Stimulated activated naive CD8-positive, alpha-beta T cell treated with anti-CD3 and anti-CD28 coated beads, Interleukin-15, amount 100 ng/mL, for 72 hours (primary cell): ENCODE measurements around the gene RALGAPA1.
"Not testable (repeated sequence)": the region's sequence is repeated elsewhere in the genome, so short reads cannot be mapped to it uniquely, and the experiment has no call there.

ENCODE experiments used
- ATAC-seq: fragments of 150-1000 bp; cut with Tn5 transposase; 2 replicates; pipeline ENCODE4 v1.10.0; 2021; ENCODE audit warnings: mild to moderate bottlenecking, moderate library complexity
- DNase-seq, 2 donors: peaks; one replicate each; pipeline ENCODE4 v3.0.0; 2021 to 2022
- H3K27ac Mint-ChIP-seq, 2 donors: one replicate each; pipeline ENCODE4 v1.8.0; 2022; ENCODE audit warnings: mild to moderate bottlenecking in 2 of 2, mixed read lengths in 2 of 2, moderate library complexity in 2 of 2
- H3K27me3 Mint-ChIP-seq: one replicate; pipeline ENCODE4 v1.8.0; 2022; ENCODE audit warnings: mixed read lengths
- H3K4me1 Mint-ChIP-seq: one replicate; pipeline ENCODE4 v1.8.0; 2022; ENCODE audit warnings: mild to moderate bottlenecking, mixed read lengths
- H3K4me3 Mint-ChIP-seq, 2 donors: one replicate each; pipeline ENCODE4 v1.8.0; 2022; ENCODE audit warnings: mild to moderate bottlenecking in 2 of 2, mixed read lengths in 2 of 2, moderate library complexity in 1 of 2
- H3K9me3 Mint-ChIP-seq, 2 donors: one replicate each; pipeline ENCODE4 v1.8.0; 2022; ENCODE audit warnings: mixed read lengths in 2 of 2

RALGAPA1 gene

DNA sequence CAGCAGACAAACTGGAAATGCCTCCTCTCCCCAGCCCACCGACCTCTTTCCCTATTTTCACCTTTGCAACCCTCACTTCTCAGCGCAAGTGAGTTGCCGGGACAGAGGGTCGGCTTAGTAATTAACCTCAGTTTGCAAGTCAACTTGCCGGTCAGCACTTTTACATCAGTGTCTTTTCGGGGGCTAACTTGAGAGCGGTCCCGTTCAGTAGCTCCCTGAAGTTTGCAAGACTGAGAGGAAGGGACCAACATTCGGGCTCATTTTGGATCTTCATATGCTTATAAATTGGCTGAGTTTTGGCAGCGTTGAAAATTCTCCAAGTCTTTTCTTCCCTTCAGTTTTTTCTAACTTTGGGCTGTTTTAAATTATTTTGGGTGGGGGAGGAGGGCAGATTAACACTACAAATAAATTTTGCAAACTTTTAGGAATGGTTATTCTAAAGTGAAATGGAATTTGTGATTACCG is 17.9 kb upstream of the RALGAPA1 start:
- Mint-ChIP-seq H3K9me3 (no peaks in the 10 kb centered on the region), H3K4me1 (peaks cover 19% of the 10 kb centered on the region), H3K4me3 (peak overlapping the region; percentile 93 to 95), H3K27ac (peak overlapping the region in 1 of 2 donors; percentile 33), H3K27me3 (no peaks in the 10 kb centered on the region)
- ATAC-seq, result no peak
- no peak for DNase-seq

DNA sequence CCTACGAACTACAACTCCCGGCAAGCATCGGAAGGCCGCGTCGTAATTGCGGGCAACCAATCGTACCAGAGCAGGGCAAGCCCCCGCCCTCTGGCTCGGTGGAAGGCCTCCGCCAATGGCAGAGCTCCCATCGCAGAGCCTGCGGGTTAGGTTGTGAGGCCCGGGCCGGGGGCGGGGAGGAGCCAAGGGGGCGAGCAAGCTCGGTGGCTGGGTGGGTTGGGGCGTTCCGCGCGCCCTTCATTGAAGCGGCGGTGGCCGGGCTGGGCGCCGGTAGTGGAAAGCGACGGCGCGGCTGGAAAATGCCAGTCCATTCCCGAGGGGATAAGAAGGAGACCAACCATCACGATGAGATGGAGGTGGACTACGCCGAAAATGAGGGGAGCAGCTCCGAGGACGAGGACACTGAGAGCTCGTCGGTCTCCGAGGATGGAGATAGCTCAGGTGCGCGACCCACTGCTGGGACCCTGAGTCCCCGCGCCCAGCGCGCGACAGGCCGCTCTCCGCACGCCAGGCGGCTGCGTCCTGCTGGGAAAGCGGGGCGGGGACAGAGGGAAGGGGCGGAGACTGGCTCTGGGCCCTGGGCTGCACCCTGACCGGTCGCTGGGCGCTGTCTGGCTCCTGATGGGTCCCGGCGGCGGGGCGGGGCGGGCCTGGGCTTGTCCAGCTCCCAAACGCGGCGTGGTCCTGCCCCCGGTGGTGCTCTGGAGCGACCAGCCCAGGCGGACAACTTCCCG is 17.3 kb upstream of the RALGAPA1 start, which contains the start of gene BRMS1L:
BRMS1L (plus strand) TSS at position 121 of the 734 bp plus-strand sequence; CDS start at position 300, 179 bp downstream.
- DNase-seq (peak; percentile 97 to 98), ATAC-seq (peak; percentile 98)
- H3K4me3 Mint-ChIP-seq, result peak within 1 kb of the TSS; percentile 93 to 95
- H3K27ac Mint-ChIP-seq, result peak within 1 kb of the TSS; percentile 74 to 95
- H3K27me3 Mint-ChIP-seq, result no peaks in the 10 kb centered on the region
- H3K4me1 Mint-ChIP-seq, result peaks cover 19% of the 10 kb centered on the region
- H3K9me3 Mint-ChIP-seq, result no peaks in the 10 kb centered on the region

DNA sequence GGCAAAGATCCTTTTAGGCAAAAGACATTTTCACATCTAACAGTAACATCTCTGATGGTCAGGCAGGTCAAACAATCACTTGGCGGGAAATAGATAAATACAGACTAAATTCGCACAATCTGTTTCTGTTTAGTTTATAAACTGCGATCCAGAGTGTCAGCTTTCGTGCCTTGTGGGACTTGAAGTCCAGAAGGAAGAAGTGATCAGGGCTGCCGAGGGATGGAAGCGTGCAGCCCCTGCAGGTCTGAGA is 16.8 kb upstream of the RALGAPA1 start:
- Mint-ChIP-seq H3K4me3 (peak overlapping the region; percentile 93 to 95), H3K27me3 (no peaks in the 10 kb centered on the region)
- DNase-seq, result no peak

GRCh38 chr14:35824446-35825165 is 15.5 kb upstream of the RALGAPA1 start:
- H3K4me1 Mint-ChIP-seq, result peaks cover 17% of the 10 kb centered on the region
- not testable (repeated sequence) for H3K27me3 Mint-ChIP-seq, H3K9me3 Mint-ChIP-seq, DNase-seq, H3K27ac Mint-ChIP-seq, ATAC-seq
- H3K4me3 Mint-ChIP-seq, result peak overlapping the region in 1 of 2 donors; percentile 87

More for the DNA sequence above, 16.8 kb upstream of the RALGAPA1 start:
- Mint-ChIP-seq H3K4me1 (peaks cover 19% of the 10 kb centered on the region), H3K27ac (peak overlapping the region; percentile 74 to 90), H3K9me3 (no peaks in the 10 kb centered on the region)
- ATAC-seq, result no peak

DNA sequence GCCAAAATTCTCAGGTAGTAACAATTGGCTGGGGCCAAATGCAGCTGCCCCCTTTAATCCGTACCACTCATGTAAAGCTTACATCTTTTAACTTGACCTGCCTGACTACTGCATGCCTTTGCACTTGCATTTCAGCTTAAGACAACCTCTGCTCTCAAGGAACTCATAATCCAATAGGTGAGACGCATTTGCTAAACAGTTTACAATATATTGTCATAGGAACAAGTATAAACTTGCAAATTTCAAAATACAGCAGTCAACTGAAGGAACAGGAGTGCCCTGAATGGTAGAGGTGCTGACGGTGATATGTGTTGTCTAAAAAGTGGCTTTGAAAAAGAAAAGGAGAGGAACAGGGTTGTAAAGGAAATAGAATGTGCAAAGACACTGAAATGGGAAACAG is 13.4 kb upstream of the RALGAPA1 start:
- no peak for DNase-seq
- Mint-ChIP-seq H3K4me1 (peaks cover 6% of the 10 kb centered on the region), H3K4me3 (no peak overlapping the region), H3K9me3 (no peaks in the 10 kb centered on the region), H3K27ac (no peak overlapping the region), H3K27me3 (no peaks in the 10 kb centered on the region)
- ATAC-seq, result no peak

DNA sequence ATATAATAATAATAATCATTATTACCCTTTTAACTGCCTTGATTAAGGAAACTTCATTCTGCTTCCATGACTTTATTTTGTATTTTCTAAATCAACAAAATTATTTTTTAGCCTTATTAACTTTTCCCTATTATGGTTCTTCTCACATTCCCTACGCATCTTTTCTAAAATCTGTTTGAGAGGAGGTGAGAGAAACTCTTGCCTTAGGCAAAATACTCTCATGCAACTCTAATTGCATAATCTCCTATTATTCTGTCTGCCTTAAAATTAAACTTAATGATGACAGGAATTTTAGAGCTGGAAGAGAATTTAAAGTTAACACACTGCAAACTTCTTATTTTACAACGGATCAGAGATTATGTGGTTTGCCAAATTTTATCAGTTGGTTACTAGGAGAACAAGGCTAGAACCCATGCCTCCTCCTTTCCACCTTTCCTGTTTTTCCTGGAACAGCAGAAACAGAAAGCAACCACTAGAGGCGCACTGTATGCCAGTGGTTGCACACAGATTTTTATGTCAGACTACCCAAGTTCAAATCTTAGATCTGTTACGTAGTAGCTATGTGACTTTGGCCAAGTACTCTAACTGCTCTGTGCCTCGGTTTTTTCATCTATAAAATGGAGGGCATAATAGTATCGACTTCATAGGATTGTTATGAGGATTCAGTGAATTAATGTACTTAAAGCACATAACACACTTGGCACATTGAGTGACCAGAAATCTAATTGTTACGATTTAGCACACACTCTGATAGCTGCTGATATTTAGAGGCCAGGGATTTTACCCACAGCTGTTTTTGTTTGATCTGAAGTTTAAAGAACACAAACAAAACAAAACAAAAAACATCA is 12.7 kb upstream of the RALGAPA1 start:
- Mint-ChIP-seq H3K27ac (no peak overlapping the region), H3K27me3 (no peaks in the 10 kb centered on the region), H3K4me1 (no peaks in the 10 kb centered on the region), H3K9me3 (no peaks in the 10 kb centered on the region), H3K4me3 (no peak overlapping the region)
- ATAC-seq (no peak), DNase-seq (no peak)

DNA sequence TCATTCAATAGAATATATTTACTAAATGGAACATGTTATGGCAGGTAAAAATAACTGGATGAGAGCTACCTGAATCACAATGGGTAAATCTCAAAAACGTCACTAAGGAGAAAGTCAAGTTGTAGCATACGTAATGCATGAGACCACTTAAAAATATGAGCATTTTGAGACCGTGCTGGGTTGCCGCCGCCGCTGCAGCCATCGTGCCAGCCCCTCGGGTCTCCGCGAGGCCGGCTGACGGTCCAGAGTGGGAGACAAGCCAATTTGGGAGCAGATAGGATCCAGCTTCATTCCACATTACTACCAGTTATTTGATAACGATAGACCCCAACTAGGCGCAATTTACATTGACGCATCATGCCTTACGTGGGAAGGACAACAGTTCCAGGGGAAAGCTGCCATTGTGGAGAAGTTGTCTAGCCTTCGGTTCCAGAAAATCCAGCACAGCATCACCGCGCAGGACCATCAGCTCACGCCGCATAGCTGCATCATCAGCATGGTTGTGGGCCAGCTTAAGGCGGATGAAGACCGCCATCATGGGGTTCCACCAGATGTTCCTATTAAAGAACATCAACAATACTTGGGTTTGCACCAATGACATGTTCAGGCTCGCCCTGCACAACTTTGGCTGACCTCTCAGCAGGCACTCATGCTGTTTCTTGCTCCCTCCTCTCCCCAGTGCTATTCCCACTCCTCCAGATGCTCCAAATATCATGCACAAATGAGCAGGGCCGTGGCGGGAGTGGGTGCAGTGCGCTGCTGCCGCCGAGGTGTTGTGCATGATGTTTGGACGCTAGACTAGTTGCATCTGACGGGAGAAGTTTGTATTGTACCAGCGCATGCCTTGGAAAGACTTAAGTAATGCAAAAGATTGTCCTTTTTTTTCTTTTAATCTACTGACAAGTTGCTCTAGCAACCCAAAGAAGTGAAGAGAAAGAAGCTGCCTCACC is 10.8 kb upstream of the RALGAPA1 start:
- Mint-ChIP-seq H3K27ac (no peak overlapping the region), H3K27me3 (no peaks in the 10 kb centered on the region), H3K4me3 (no peak overlapping the region), H3K9me3 (no peaks in the 10 kb centered on the region), H3K4me1 (no peaks in the 10 kb centered on the region)
- ATAC-seq (no peak), DNase-seq (no peak)

- Mint-ChIP-seq H3K27ac (no peak overlapping the region), H3K4me3 (no peak overlapping the region), H3K9me3 (no peaks in the 10 kb centered on the region), H3K4me1 (no peaks in the 10 kb centered on the region), H3K27me3 (no peaks in the 10 kb centered on the region)
- DNase-seq (no peak), ATAC-seq (peak; percentile 64)
These were observed 9.4 kb upstream of the RALGAPA1 start for GRCh38 chr14:35818346-35819115.

DNA sequence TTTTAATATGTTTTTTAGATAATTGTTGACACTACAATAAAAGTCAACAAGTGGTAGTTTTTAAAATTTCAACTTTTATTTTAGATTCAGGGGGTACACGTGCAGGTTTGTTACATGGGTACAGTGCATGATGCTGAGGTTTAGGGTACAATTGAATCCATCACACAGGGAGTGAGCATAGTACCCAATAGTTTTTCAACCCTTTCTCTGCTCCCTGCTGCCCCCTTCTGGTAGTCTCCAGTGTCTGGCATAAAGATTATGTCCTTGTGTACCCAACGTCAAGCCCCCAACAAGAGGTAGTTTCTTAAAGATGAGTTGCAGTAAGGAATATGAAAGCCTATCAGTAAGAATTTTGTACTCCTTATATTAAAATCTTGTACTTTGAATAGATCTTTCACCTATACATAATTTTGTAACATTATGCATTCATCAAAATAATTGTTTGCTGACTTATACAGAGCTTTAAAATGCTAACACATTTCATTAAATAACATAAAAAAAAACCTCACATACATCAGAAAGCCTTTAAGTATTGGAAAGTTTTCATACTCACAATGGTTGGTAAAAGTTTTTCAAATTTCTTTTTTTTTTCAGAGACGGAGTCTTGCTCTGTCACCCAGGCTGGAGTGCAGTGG is 5.4 kb upstream of the RALGAPA1 start:
- Mint-ChIP-seq H3K4me1 (peaks cover 6% of the 10 kb centered on the region), H3K27ac (no peak overlapping the region), H3K4me3 (no peak overlapping the region), H3K27me3 (no peaks in the 10 kb centered on the region), H3K9me3 (no peaks in the 10 kb centered on the region)
- DNase-seq, result peak; percentile 73 to 74
- ATAC-seq, result peak; percentile 91

GRCh38 chr14:35810963-35811362 is 1.9 kb upstream of the RALGAPA1 start:
- H3K27me3 Mint-ChIP-seq, result no peaks in the 10 kb centered on the region
- peaks cover 28% of the 10 kb centered on the region for H3K4me1 Mint-ChIP-seq
- H3K27ac Mint-ChIP-seq, result no peak overlapping the region
- ATAC-seq (no peak), DNase-seq (no peak)
- H3K4me3 Mint-ChIP-seq, result no peak overlapping the region
- no peaks in the 10 kb centered on the region for H3K9me3 Mint-ChIP-seq

GRCh38 chr14:35809597-35809996 is 502 bp upstream of the RALGAPA1 start:
- Mint-ChIP-seq H3K9me3 (no peaks in the 10 kb centered on the region), H3K27ac (no peak overlapping the region), H3K4me1 (peaks cover 31% of the 10 kb centered on the region), H3K27me3 (no peaks in the 10 kb centered on the region), H3K4me3 (peak overlapping the region; percentile 14 to 100)
- ATAC-seq (no peak), DNase-seq (no peak)

DNA sequence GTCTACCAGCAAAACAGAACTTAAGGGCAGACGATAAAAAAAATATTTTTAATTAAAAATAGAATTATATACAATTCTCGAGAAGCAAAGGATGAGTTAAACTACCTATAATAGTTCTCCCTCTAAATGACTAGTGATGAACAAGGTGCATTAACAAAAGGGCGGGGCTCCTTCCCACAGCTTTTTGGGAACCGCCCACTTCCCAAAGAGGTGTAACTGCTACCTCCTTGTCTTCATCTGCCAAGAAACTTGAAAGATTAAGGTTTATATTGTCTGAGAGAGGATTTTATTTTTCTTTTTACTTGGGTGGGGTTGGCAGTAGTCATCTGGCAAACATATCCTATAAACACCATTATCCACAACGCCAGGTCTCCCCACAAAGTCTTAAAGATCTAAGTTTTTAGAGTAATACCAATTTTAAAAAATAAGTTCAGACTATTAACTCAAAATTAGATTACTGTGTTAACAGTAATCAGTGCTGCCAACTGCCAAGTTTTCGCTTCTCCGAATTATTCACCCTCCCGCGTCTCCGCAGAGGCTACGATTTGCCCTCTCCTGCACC is 938 bp downstream of the RALGAPA1 start:
- Mint-ChIP-seq H3K4me1 (peaks cover 38% of the 10 kb centered on the region), H3K27ac (peak overlapping the region; percentile 93 to 96), H3K9me3 (no peaks in the 10 kb centered on the region), H3K27me3 (no peaks in the 10 kb centered on the region), H3K4me3 (peak overlapping the region; percentile 100)
- DNase-seq (peak in 1 of 2 donors; percentile 27), ATAC-seq (no peak)

GRCh38 chr14:35807131-35807961 is 1.7 kb downstream of the RALGAPA1 start:
- Mint-ChIP-seq H3K4me3 (peak overlapping the region; percentile 71 to 100), H3K27ac (peak overlapping the region in 1 of 2 donors; percentile 13)
- ATAC-seq, result no peak

More at GRCh38 chr14:35807131-35807961, 1.7 kb downstream of the RALGAPA1 start:
- Mint-ChIP-seq H3K4me1 (peaks cover 38% of the 10 kb centered on the region), H3K27me3 (no peaks in the 10 kb centered on the region), H3K9me3 (no peaks in the 10 kb centered on the region)
- no peak for DNase-seq
